DOHH2 (cell line): ENCODE measurements around the gene PIGS.

Experiments used
- EZH2phosphoT487 ChIP-seq: fragments of 200-600 bp; sonication (generic); IDR thresholded peaks from 2 replicates; pipeline ENCODE4 v1.6.1; 2017; ENCODE audit warnings: borderline replicate concordance, mild to moderate bottlenecking, antibody characterized with exemption, low read length, moderate library complexity, mixed read lengths
- TF ChIP-seq, protein P1 (sequence below): fragments of 200-600 bp; sonication (generic); IDR thresholded peaks from one replicate; pipeline ENCODE4 v1.5.1; 2014; ENCODE audit warnings: antibody characterized with exemption, mild to moderate bottlenecking, low read depth, low read length; ENCODE audit not compliant: poor library complexity, severe bottlenecking

DNA sequence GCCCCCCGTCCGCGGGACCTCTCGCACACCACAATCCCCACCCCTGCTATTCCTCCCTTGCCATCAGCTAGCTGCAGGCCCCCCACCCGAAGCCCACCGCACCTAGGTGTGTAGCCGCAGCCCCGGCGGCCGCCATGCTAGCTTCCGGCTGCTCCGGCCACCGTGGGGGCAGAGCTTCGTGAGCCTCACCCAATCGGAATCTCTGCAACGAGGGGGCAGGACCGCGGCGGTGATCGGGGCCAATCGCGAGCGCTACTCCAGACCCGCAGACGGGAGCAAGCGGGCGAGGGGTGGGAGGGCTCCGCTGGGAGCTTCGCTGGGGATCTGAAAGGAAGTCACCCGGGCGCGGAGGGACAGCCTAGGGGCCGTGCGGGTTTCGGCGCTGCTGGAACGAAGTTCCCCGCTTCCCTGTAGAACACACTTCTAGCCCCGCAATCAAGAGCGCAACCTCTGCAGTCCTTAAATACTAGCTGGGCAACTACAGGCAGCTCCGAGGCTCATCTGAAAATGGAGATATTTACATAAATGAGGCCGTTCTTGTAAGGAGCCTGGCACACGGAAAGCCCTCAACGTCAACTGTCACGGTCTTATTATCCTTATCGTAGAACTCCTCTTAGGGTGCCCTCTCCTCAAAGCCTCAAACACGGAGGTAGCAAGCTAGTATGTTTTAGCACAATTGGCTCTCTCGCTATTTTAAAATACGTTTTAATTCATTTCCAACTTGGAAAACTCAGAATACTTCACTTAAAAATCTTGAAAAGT is at the start of gene PIGS:
- TF ChIP-seq, protein P1, sequence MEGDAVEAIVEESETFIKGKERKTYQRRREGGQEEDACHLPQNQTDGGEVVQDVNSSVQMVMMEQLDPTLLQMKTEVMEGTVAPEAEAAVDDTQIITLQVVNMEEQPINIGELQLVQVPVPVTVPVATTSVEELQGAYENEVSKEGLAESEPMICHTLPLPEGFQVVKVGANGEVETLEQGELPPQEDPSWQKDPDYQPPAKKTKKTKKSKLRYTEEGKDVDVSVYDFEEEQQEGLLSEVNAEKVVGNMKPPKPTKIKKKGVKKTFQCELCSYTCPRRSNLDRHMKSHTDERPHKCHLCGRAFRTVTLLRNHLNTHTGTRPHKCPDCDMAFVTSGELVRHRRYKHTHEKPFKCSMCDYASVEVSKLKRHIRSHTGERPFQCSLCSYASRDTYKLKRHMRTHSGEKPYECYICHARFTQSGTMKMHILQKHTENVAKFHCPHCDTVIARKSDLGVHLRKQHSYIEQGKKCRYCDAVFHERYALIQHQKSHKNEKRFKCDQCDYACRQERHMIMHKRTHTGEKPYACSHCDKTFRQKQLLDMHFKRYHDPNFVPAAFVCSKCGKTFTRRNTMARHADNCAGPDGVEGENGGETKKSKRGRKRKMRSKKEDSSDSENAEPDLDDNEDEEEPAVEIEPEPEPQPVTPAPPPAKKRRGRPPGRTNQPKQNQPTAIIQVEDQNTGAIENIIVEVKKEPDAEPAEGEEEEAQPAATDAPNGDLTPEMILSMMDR: no peak
- no peak for TF ChIP-seq EZH2phosphoT487
